HTR-8/SVneo (cell line): Measurements from ENCODE around the gene MOB1B.
"Not testable (repeated sequence)": the region's sequence is repeated elsewhere in the genome, so short reads cannot be mapped to it uniquely, and the experiment has no call there.

Experiments
- DNase-seq: peaks from one replicate; pipeline ENCODE4 v3.0.0; 2011; ENCODE audit warnings: low spot score, mixed read lengths; ENCODE audit not compliant: insufficient read length
- FAIRE-seq: peaks from 2 replicates; lab custom pipeline; 2011; peaks lifted over from hg19 to GRCh38; lab: Jason Lieb, UNC

MOB1B gene

GRCh38 chr4:71001363-71001762, 99.2 kb downstream of the MOB1B start:
- DNase-seq, FAIRE-seq: not testable (repeated sequence)

GRCh38 chr4:71004281-71004851, 102.2 kb downstream of the MOB1B start:
- DNase-seq (no peak), FAIRE-seq (no peak)

- FAIRE-seq, DNase-seq: not testable (repeated sequence)
Measured at GRCh38 chr4:71005025-71005424, 102.9 kb downstream of the MOB1B start.

GRCh38 chr4:71006203-71006907, 104.2 kb downstream of the MOB1B start:
- DNase-seq (no peak), FAIRE-seq (no peak)

GRCh38 chr4:71008196-71008595, 106.0 kb downstream of the MOB1B start:
- no peak for DNase-seq
- no peak for FAIRE-seq

- FAIRE-seq (no peak), DNase-seq (no peak)
Measured at GRCh38 chr4:71009086-71009485, 106.9 kb downstream of the MOB1B start.

- no peak for DNase-seq
- FAIRE-seq = no peak
Measured at GRCh38 chr4:71009890-71010588, 107.9 kb downstream of the MOB1B start.

GRCh38 chr4:71011451-71011850, 109.3 kb downstream of the MOB1B start:
- no peak for FAIRE-seq

GRCh38 chr4:71017391-71017790, 115.2 kb downstream of the MOB1B start:
- DNase-seq, FAIRE-seq: not testable (repeated sequence)

More at GRCh38 chr4:71011451-71011850, 109.3 kb downstream of the MOB1B start:
- DNase-seq = no peak

GRCh38 chr4:71020611-71021010, 118.4 kb downstream of the MOB1B start:
- DNase-seq (no peak), FAIRE-seq (no peak)

- no peak for DNase-seq
- FAIRE-seq = no peak
Measured at GRCh38 chr4:71025654-71026053, 123.5 kb downstream of the MOB1B start.

- DNase-seq (peak; percentile 28), FAIRE-seq (no peak)
Measured at GRCh38 chr4:71026086-71026485, 123.9 kb downstream of the MOB1B start.

- FAIRE-seq (no peak), DNase-seq (no peak)
Measured at GRCh38 chr4:71027611-71028010, 125.4 kb downstream of the MOB1B start.

- FAIRE-seq (no peak), DNase-seq (no peak)
Measured at GRCh38 chr4:71029504-71029903, 127.3 kb downstream of the MOB1B start.

- not testable (repeated sequence) for FAIRE-seq
- DNase-seq = peak; percentile 2
Measured at GRCh38 chr4:71032106-71032505, 129.9 kb downstream of the MOB1B start.
